SK-N-MC (cell line): Measurements from ENCODE around the gene TRIAP1.

Source experiments
- EZH2 ChIP-seq: fragments of 200-600 bp; sonication (generic); IDR thresholded peaks from one replicate; pipeline ENCODE4 v1.6.1; 2017; ENCODE audit warnings: antibody characterized with exemption
- FOXP2 ChIP-seq: optimal IDR thresholded peaks from 2 replicates; pipeline ENCODE3; 2011; ENCODE audit warnings: mild to moderate bottlenecking, moderate library complexity; ENCODE audit not compliant: insufficient read depth; ENCODE audit errors: extremely low read length, control extremely low read depth
- POLR2AphosphoS5 ChIP-seq: IDR thresholded peaks from 2 replicates; pipeline ENCODE4 v1.6.1; 2012; ENCODE audit warnings: mild to moderate bottlenecking, low read depth, low read length, borderline replicate concordance

DNA sequence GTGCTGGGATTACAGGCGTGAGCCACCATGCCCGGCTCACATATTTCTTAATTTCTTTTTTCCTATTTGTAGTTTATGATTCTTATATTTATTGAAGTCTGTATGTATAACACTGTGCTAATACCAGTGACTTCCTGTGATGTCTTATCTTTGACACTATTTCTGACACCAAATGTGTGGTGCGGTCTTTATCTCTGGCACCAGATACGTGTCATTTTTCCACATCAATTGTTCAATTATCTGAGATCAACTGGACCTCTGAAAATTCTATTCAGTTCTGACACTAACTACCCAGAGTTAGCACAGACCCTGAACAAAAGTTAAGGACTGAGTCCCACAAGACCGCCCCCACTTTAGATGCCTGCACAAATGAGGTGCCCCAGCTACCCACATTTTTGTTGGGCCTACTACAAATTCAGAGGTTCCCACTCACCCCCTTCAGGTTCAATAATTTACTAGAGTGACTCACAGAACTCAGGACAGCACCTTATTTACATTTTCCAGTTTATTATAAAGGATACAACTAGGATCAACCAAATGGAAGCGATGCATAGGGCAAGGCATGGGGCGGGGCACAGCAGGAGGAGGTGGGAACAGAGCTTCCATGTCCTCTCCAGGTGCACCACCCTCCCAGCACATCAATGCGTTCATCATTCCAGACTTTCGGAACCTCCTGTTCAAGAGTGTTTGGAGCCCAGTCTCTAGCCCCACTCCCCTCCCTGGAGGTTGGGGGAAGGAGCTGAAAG is 35.0 kb upstream of the TRIAP1 start:
- TF ChIP-seq EZH2 (no peak), FOXP2 (no peak), POLR2AphosphoS5 (no peak)
